Neuronal stem cell (in vitro differentiated cells): Measurements from ENCODE around the gene MTF1.

Experiments
- DNase-seq: peaks from one replicate; pipeline ENCODE4 v3.0.0-alpha.2; 2013; ENCODE audit warnings: low spot score
- H2AFZ ChIP-seq: one replicate; pipeline ENCODE4 v1.6.1; 2013; ENCODE audit warnings: mild to moderate bottlenecking, low read length, inconsistent platforms
- H2AK5ac ChIP-seq: 2 replicates; pipeline ENCODE4 v1.6.1; 2013; ENCODE audit warnings: low read depth, mild to moderate bottlenecking, inconsistent platforms, low read length, moderate library complexity, mixed read lengths
- H2BK120ac ChIP-seq: 2 replicates; pipeline ENCODE4 v1.6.1; 2013; ENCODE audit warnings: low read depth, mild to moderate bottlenecking, inconsistent platforms, low read length, moderate library complexity, mixed read lengths
- H2BK12ac ChIP-seq: one replicate; pipeline ENCODE4 v1.6.1; 2013; ENCODE audit warnings: low read length, inconsistent platforms
- H2BK15ac ChIP-seq: 2 replicates; pipeline ENCODE4 v1.6.1; 2013; ENCODE audit warnings: mild to moderate bottlenecking, low read length, inconsistent platforms, mixed read lengths
- H2BK5ac ChIP-seq: one replicate; pipeline ENCODE4 v1.6.1; 2013; ENCODE audit warnings: inconsistent platforms, mild to moderate bottlenecking, low read length, moderate library complexity
- H3K14ac ChIP-seq: one replicate; pipeline ENCODE4 v1.6.1; 2013; ENCODE audit warnings: low read length, inconsistent platforms
- H3K18ac ChIP-seq: 2 replicates; pipeline ENCODE4 v1.6.1; 2013; ENCODE audit warnings: low read length, inconsistent platforms
- H3K23ac ChIP-seq: 2 replicates; pipeline ENCODE4 v1.6.1; 2013; ENCODE audit warnings: low read depth, mild to moderate bottlenecking, mixed read lengths, low read length, inconsistent platforms; ENCODE audit not compliant: poor library complexity
- H3K27ac ChIP-seq: replicated peaks from 3 replicates; pipeline ENCODE4 v1.5.1; 2013; ENCODE audit warnings: low read length, inconsistent platforms
- H3K27me3 ChIP-seq, 3 experiments: 2 replicates each; pipeline ENCODE4 v1.6.1; 2013; ENCODE audit warnings: low read length in 3 of 3, mild to moderate bottlenecking in 2 of 3, inconsistent platforms in 1 of 3, low read depth in 1 of 3, mixed read lengths in 1 of 3, moderate library complexity in 1 of 3; ENCODE audit not compliant: control insufficient read depth in 3 of 3, insufficient read depth in 3 of 3
- H3K36me3 ChIP-seq, 2 donors: replicated peaks in 1 of 2; 2 replicates each; pipeline ENCODE4 v1.6.1; 2013; ENCODE audit warnings: low read length in 2 of 2; ENCODE audit not compliant: control insufficient read depth in 2 of 2, insufficient read depth in 2 of 2
- H3K4ac ChIP-seq: 2 replicates; pipeline ENCODE4 v1.6.1; 2013; ENCODE audit warnings: inconsistent platforms, mild to moderate bottlenecking, low read length, moderate library complexity
- H3K4me1 ChIP-seq, 2 donors: 1 replicate in 1 of 2; 2 replicates in 1 of 2; pipeline ENCODE4 v1.6.1; 2013; ENCODE audit warnings: low read length in 2 of 2, low read depth in 1 of 2; ENCODE audit not compliant: control insufficient read depth in 2 of 2, insufficient read depth in 1 of 2
- H3K4me2 ChIP-seq: one replicate; pipeline ENCODE4 v1.6.1; 2013; ENCODE audit warnings: mild to moderate bottlenecking, low read length, inconsistent platforms; ENCODE audit not compliant: insufficient read depth, poor library complexity, severe bottlenecking
- H3K4me3 ChIP-seq, 2 donors: 2 replicates each; pipeline ENCODE4 v1.5.1; 2013; ENCODE audit warnings: low read length in 2 of 2, mild to moderate bottlenecking in 2 of 2, inconsistent platforms in 1 of 2, moderate library complexity in 1 of 2
- H3K79me1 ChIP-seq: one replicate; pipeline ENCODE4 v1.6.1; 2013; ENCODE audit warnings: low read depth, mild to moderate bottlenecking, inconsistent platforms, low read length, moderate library complexity
- H3K9ac ChIP-seq: one replicate; pipeline ENCODE4 v1.6.1; 2013; ENCODE audit warnings: mild to moderate bottlenecking, low read depth, low read length, inconsistent platforms; ENCODE audit not compliant: poor library complexity
- H3K9me3 ChIP-seq, 2 donors: replicated peaks in 1 of 2; 2 replicates each; pipeline versions ENCODE3 to v1.6.1; 2013; ENCODE audit warnings: low read length in 2 of 2, mild to moderate bottlenecking in 2 of 2, inconsistent platforms in 1 of 2, low read depth in 1 of 2, mixed read lengths in 1 of 2, moderate library complexity in 1 of 2; ENCODE audit not compliant: control insufficient read depth in 2 of 2, insufficient read depth in 1 of 2
- H4K8ac ChIP-seq: one replicate; pipeline ENCODE4 v1.6.1; 2013; ENCODE audit warnings: low read depth, mild to moderate bottlenecking, inconsistent platforms, low read length, moderate library complexity
- H4K91ac ChIP-seq: one replicate; pipeline ENCODE4 v1.6.1; 2013; ENCODE audit warnings: low read length, low read depth, mild to moderate bottlenecking, inconsistent platforms; ENCODE audit not compliant: poor library complexity
- WGBS, 2 donors: extraction: QIAGEN DNeasy Blood & Tissue Kit; methylation state at CpG; one replicate each; pipeline ENCODE4 v1.1.7; 2013; ENCODE audit warnings: missing lambda C conversion rate in 2 of 2, mixed read lengths in 1 of 2; ENCODE audit not compliant: insufficient read length in 2 of 2, insufficient replicate concordance in 1 of 2; ENCODE audit errors: extremely low coverage in 2 of 2; 5-methylcytosine and 5-hydroxymethylcytosine counted together

MTF1 gene

DNA sequence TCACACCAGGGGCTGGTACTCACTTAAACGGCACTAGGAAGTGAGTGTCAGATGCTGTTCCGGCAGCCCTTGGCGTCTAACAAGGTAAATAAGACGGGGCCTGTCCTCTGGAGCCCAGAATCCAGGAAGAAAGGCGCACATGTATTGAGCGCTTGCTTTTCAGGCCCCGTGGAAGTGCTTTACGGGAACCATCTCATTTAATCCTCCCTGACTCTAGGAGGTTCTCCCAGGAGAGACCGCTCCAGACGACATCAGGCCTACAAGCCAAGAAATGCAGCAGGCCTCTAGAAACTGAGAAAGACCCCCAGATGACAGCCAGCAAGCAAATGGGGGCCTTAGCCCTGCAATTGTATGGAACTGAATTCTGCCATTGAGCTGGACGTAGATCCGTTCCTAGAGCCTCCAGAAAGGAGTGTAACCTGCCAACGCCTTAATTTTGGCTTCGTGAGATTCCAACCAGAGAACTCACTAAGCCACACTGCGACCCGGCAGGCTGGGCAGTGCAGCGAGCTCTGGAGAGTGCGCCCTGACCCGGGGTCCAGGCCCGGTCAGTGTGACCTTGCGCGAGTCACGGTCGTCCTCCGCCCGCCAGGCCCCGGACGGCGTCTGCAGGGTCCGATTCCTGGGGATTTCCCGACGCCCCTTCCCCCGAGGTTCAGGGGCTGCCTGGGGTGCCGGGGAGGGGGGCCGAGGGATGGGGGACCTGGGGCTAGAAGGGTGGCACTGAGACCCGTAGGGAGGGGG lies 66.3 kb downstream of the MTF1 start:
- Histone ChIP-seq H3K27ac (no peak overlapping the region), H2BK12ac (no peak overlapping the region), H3K4me2 (no peak overlapping the region), H4K8ac (no peak overlapping the region), H2BK5ac (no peak overlapping the region), H3K27me3 (peaks cover 6 to 41% (median 18%) of the 10 kb centered on the region in 3 experiments), H2AFZ (peak overlapping the region; percentile 100), H3K23ac (no peak overlapping the region), H4K91ac (no peak overlapping the region), H3K4me1 (peaks cover 0 to 6% of the 10 kb centered on the region in 2 donors), H2BK120ac (no peak overlapping the region), H3K18ac (no peak overlapping the region), H3K9me3 (no peaks in the 10 kb centered on the region), H2AK5ac (no peak overlapping the region), H3K14ac (no peak overlapping the region), H3K36me3 (peaks cover 0 to 18% of the 10 kb centered on the region in 2 donors), H3K79me1 (no peaks in the 10 kb centered on the region), H3K4me3 (peak overlapping the region in 1 of 2 donors; percentile 83), H3K4ac (no peak overlapping the region), H3K9ac (no peak overlapping the region), H2BK15ac (no peak overlapping the region)
- WGBS, 2 donors, result no CpG with 5 or more reads among the region's 36 CpGs
- no peak for DNase-seq

- H2AFZ ChIP-seq, result no peak overlapping the region
- no peak overlapping the region for H2BK12ac ChIP-seq
- no peak overlapping the region for H2BK120ac ChIP-seq
- no peak overlapping the region for H4K91ac ChIP-seq
- no peak overlapping the region for H3K18ac ChIP-seq
- no peak overlapping the region for H3K4me2 ChIP-seq
- H3K14ac ChIP-seq, result no peak overlapping the region
- no peak for DNase-seq
- no peak overlapping the region for H3K27ac ChIP-seq
- H3K9me3 ChIP-seq, result peaks cover 0 to 5% of the 10 kb centered on the region in 2 donors
- no peak overlapping the region for H2BK15ac ChIP-seq
- H3K36me3 ChIP-seq, result no peaks in the 10 kb centered on the region
- WGBS, 2 donors, result no CpG with 5 or more reads among the region's 17 CpGs
- H2AK5ac ChIP-seq, result no peak overlapping the region
- H3K23ac ChIP-seq, result peak overlapping the region; percentile 73
- peaks cover 0 to 34% (median 3%) of the 10 kb centered on the region in 3 experiments for H3K27me3 ChIP-seq
- no peak overlapping the region for H3K4ac ChIP-seq
- H3K79me1 ChIP-seq, result no peaks in the 10 kb centered on the region
- no peaks in the 10 kb centered on the region for H3K4me1 ChIP-seq
- H4K8ac ChIP-seq, result no peak overlapping the region
- H3K9ac ChIP-seq, result no peak overlapping the region
- no peak overlapping the region for H2BK5ac ChIP-seq
- H3K4me3 ChIP-seq, result no peak overlapping the region
Measured at GRCh38 chr1:37782491-37782890, 76.9 kb downstream of the MTF1 start.

GRCh38 chr1:37778654-37779053 lies 80.7 kb downstream of the MTF1 start:
- DNase-seq, result no peak
- peaks cover 0 to 5% of the 10 kb centered on the region in 2 donors for H3K9me3 ChIP-seq
- H2AK5ac ChIP-seq, result no peak overlapping the region
- H3K4me1 ChIP-seq, result no peaks in the 10 kb centered on the region
- H3K4me3 ChIP-seq, result no peak overlapping the region
- no CpG with 5 or more reads among the region's 3 CpGs for WGBS, 2 donors
- H3K9ac ChIP-seq, result peak overlapping the region; percentile 63
- no peak overlapping the region for H3K18ac ChIP-seq
- H2BK5ac ChIP-seq, result no peak overlapping the region
- no peak overlapping the region for H3K14ac ChIP-seq
- H3K27me3 ChIP-seq, result peaks cover 0 to 29% (median 3%) of the 10 kb centered on the region in 3 experiments
- no peak overlapping the region for H3K4ac ChIP-seq
- H2AFZ ChIP-seq, result no peak overlapping the region
- H3K36me3 ChIP-seq, result no peaks in the 10 kb centered on the region
- no peak overlapping the region for H3K27ac ChIP-seq
- H3K4me2 ChIP-seq, result no peak overlapping the region
- no peak overlapping the region for H2BK120ac ChIP-seq
- no peak overlapping the region for H4K8ac ChIP-seq
- no peaks in the 10 kb centered on the region for H3K79me1 ChIP-seq
- H3K23ac ChIP-seq, result no peak overlapping the region
- no peak overlapping the region for H2BK12ac ChIP-seq
- no peak overlapping the region for H4K91ac ChIP-seq
- no peak overlapping the region for H2BK15ac ChIP-seq

- no peak overlapping the region for H3K18ac ChIP-seq
- H3K27me3 ChIP-seq, result peaks cover 0 to 17% (median 3%) of the 10 kb centered on the region in 3 experiments
- peaks cover 0 to 5% of the 10 kb centered on the region in 2 donors for H3K9me3 ChIP-seq
- H3K4me2 ChIP-seq, result no peak overlapping the region
- no peak for DNase-seq
- no peak overlapping the region for H3K14ac ChIP-seq
- H2BK12ac ChIP-seq, result no peak overlapping the region
- H3K4me3 ChIP-seq, result no peak overlapping the region
- no peak overlapping the region for H2AK5ac ChIP-seq
- no peak overlapping the region for H2AFZ ChIP-seq
- H2BK120ac ChIP-seq, result no peak overlapping the region
- no peak overlapping the region for H3K4ac ChIP-seq
- no peaks in the 10 kb centered on the region for H3K36me3 ChIP-seq
- no peak overlapping the region for H3K27ac ChIP-seq
- no peak overlapping the region for H3K9ac ChIP-seq
- H3K79me1 ChIP-seq, result no peaks in the 10 kb centered on the region
- WGBS, 2 donors, result no CpG with 5 or more reads among the region's 4 CpGs
- no peaks in the 10 kb centered on the region for H3K4me1 ChIP-seq
- no peak overlapping the region for H3K23ac ChIP-seq
- no peak overlapping the region for H4K8ac ChIP-seq
- no peak overlapping the region for H2BK5ac ChIP-seq
- no peak overlapping the region for H2BK15ac ChIP-seq
- no peak overlapping the region for H4K91ac ChIP-seq
Measured at GRCh38 chr1:37776946-37777516, 82.4 kb downstream of the MTF1 start.
